GM18505 (cell line): Measurements from ENCODE around the gene NKIRAS1.

Experiments used
- ATAC-seq: cut with Tn5 transposase; IDR thresholded peaks from one replicate; pipeline ENCODE4 v1.9.1; 2021; ENCODE audit not compliant: unreplicated experiment
- POLR2A ChIP-seq: IDR thresholded peaks from 4 replicates; pipeline ENCODE4 v1.6.1; 2011; ENCODE audit warnings: borderline replicate concordance; ENCODE audit not compliant: insufficient read depth, insufficient read length; ENCODE audit errors: extremely low read depth

NKIRAS1 gene

DNA sequence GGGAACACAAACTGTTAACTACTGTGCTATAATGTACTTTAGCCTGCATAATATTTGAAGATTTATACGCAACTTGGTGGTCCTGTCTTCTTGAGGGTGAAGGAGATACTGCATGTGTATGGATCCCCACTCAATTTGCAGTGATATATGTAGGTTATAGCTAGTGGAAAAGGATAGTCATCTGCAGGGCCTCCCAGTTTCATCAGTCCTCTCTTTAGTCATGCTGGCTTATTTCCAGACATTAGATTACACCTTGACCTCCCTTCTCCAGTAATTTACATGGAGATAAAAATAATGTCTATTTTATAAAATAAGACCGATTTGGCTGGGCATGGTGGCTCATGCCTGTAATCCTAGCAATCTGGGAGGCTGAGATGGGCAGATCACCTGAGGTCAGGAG lies 32.0 kb upstream of the NKIRAS1 start:
- no peak for ATAC-seq
- no peak for TF ChIP-seq POLR2A

DNA sequence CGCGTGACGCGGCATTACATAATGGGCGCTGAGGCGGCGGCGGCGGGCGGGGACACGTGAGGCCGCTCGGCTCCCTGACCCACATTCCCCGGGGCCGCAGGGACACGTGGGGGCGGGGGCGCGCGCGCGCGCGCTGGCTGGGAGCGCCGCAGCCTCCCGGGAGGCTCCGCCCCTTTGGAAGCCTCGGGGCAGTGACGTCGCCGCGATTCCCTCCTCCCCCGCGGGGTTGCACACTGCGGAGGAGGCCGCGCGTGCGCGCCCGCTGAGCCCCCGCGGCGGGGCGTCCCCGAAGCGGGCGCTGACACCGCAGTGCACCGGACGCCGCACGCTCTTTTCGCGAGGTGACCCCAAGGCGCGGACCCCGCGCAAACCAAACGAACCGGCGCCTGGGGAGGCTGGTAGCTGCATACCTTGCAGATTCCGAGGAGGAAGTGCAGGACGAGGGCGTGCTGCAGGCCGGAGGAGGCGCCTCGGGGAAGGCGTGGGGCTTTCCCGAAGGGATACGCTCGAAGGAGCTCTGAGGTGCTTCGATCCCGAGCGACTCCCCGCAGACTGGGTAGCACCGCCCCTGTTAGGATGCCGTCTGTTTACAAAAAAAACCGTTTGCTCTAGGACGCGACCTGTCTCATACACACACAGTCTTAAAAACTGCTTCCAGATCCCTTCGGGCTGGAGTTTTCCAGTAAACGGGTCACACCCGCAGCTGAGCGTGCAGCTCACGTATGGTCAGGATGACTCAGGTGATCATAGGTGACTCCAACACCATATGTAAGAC lies 29.3 kb upstream of the NKIRAS1 start:
- ATAC-seq = peak; percentile 78
- TF ChIP-seq POLR2A = peak; percentile 43

DNA sequence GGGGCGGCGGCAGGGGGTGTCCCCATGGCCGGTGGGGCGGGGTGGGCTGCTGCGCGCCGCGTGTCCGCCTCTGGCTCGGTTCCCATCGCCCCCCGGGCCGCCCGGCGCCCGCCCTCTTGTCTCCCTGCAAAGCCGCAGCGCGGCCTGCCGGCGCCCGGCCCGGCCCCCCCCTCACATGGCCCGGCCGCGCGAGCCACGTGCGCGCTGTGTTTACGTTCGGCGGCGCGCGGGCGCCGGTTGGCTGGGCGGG lies 28.8 kb upstream of the NKIRAS1 start:
- no peak for ATAC-seq
- TF ChIP-seq POLR2A = peak; percentile 5

DNA sequence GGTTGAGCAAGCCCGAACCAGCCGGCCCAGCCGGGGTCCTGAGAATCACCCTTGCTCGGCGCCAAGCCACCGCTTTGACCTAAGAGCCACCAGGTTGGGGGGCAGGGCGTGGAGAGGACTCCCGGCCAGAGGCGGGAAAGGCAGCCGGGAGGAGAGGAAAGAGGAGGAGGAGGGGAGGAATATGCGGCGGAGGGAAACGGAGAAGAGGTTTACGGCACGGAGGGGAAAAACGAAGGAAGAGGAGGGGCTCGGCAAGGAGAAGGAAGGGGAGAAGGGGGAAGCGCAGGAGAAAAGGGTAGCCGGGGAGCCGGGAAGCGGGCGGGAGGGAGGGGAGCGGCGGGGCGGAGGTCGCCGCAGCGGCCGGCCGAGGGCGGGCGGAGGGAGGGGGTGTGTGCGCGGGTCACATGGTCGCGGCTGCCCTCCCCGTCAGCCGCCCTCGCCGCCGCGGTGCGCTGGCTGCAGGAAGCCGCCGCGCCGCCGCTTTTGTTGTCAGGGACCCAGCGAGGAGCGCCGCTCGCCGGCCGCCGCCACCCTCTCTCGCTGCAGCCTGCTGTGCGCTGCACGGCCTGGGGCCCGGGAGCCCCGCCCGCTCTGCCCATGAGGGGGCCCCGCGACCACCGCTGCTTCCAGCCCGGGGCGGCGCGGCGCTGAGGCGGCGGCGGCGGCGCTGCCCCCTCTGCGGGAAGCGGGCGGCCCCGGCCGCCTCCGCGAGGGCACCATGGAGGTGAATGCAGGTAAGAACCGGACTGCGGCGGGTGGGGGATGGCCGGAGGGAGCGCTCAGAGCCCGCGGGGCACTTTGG lies 28.3 kb upstream of the NKIRAS1 start, which contains the start of gene NR1D2:
NR1D2 (plus strand) TSS at position 426 of the 802 bp plus-strand sequence; CDS start at position 719, 293 bp downstream.
- TF ChIP-seq POLR2A = peak; percentile 47
- peak; percentile 58 for ATAC-seq

DNA sequence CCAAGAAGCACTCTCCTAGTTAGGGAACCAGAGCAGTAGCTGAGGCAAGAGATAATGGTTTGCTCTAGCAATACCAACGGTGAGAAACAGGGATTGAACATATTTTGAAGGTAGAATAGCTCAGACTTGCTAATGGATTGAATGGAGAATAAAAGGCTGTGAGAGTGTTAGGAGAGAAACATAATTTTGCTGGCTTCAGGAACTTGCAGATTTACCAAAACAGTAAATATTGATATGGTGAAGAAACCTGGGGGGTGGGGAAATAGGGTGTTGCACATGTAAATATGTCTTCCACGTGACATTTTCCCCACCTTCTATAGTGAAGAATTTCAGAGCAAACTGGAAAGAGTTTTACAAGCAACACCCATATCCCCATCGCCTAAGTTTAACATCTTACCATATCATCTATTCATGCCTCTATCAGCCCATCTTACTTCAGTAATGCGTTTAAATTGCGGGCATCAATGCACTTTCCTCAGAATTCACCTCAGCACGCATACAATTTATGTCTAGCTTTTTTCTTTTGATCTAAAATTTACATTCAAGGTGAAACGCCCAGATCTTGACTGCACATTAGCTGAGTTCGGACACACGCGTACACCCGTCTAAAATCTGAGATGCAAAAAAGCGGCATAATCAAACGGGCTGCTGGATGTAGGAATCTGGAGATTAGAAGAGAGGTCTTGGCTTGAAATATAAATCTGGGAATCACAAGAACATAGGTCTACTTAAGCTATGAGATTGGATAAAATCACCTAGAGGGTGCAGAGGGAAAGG lies 27.4 kb upstream of the NKIRAS1 start:
- no peak for TF ChIP-seq POLR2A
- ATAC-seq = no peak

DNA sequence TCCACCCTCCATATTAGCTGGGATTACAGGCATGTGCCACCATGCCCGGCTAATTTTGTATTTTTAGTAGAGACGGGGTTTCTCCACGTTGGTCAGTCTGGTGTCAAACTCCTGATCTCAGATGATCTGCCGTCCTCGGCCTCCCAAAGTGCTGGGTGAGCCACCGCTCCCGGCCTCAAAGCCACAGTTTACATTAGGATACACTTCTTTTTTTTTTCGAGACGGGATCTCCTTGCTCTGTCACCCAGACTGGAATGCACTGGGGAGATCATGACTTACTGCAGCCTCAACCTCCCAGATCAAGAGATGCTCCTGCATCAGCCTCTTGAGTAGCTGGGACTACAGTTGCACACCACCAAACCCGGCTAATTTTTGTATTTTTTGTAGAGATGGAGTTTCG lies 25.8 kb upstream of the NKIRAS1 start:
- TF ChIP-seq POLR2A = no peak
- no peak for ATAC-seq

DNA sequence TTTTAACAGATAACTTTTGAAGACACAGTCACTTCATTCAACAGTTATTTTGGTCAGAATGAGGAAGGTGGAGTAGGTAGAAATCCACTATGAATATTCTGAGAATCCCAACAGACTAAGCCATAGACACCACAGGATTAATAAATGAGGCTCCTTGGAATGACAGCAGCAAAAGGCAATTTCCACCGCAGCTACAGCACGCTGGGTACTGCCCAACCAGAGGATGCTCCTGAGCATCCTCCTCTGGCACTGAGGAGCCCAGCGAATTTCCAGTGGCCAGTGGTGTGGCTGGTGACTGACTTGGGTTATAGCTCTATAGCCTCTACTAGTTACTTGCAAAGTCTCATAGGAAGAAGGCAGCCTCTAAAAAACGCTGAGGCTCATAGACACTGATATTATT lies 24.6 kb upstream of the NKIRAS1 start:
- TF ChIP-seq POLR2A = no peak
- no peak for ATAC-seq

DNA sequence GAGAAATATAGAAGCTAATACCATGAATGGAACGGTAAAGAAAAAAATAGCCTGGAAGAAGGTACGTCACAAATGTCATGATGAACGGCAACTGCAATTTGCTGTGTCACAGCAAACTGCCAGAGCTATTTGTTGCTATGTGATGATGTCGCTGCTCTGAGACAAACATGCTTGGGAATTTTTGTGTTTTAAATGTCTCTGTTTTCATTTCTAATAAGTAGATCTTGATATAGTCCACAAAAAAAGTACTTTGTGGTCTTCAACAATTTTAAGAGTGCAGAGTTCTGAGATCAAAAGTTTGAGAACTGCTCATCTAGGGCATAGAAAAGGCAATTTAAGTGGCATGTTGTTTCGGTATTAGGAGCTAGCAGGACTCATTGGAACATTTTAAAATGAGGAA lies 24.0 kb upstream of the NKIRAS1 start:
- no peak for TF ChIP-seq POLR2A
- no peak for ATAC-seq

DNA sequence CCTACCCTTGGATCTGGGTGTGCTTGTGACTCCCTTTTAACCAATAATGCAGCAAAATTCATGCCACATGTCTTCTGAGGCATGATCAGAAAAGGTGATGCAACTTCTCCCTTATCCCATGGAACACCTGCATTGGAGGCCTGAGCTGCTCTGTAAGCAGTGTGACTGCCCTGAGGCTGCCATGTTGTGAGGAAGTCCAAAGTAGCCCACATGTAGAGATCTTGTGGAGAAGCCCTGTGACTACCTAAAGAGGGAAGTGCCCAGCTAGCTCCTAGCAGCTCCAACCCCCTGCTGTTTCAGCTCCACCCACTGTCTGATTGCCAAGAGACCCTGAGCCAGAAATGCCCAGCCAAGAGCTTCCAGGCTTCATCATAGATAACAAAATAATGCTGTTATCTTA lies 21.9 kb upstream of the NKIRAS1 start:
- no peak for TF ChIP-seq POLR2A

DNA sequence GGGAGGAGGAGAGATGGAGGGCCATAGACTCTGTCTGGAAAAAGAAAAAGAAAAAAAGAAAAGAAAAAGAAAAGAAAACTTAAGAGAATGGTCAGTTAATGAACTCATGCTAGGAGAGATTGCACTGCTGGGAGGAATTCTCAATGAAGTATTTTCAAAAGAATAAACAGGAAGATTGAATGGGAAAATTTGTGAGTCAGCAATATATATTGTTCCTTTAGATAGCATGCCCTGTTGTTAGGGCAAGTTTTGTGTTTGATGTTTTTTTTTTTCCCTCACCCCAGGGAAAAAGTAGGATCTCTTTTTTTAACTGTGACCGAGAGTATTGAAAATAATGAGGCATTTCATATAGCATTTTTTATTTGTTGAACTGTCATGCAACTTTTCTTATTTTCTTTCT lies 20.5 kb upstream of the NKIRAS1 start:
- TF ChIP-seq POLR2A = no peak

More for the DNA sequence above, 21.9 kb upstream of the NKIRAS1 start:
- ATAC-seq = no peak

DNA sequence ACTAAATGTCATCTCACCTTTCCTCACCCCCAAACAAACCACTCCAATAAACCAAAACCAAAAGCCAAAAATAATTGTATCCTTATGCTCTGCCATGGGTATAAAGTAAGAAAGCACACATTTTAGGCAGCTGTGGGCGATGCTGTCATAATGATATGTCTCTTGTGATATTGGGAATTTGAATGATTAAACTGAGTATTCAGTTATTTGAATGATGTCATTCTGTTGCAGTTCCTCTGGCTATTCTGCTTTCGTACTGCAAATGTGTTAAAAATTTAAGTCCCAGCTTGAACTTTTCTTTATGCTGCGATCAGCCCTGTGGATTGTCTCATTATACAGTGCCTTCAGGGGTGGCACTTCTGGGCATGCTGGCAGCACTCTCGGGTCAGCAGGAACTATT lies 17.5 kb upstream of the NKIRAS1 start:
- no peak for TF ChIP-seq POLR2A
- ATAC-seq = no peak

More for the DNA sequence above, 20.5 kb upstream of the NKIRAS1 start:
- no peak for ATAC-seq

DNA sequence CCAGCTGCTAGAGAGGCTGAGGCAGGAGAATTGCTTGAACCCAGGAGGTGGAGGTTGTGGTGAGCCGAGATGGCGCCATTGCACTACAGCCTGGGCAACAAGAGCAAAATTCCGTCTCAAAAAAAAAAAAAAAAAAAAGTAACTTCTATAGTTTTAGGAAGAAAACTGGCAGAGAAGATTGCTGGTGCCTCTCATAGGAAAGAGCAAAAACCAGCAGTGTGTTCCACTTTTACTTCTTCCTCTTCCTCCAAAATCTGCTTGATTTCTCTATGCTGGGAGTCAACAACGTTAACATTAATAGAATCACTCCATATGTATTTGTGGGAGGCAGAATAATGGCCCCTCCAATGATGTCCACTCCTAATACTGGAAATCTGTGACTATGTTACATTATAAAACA lies 15.8 kb upstream of the NKIRAS1 start:
- ATAC-seq = no peak
- TF ChIP-seq POLR2A = no peak

DNA sequence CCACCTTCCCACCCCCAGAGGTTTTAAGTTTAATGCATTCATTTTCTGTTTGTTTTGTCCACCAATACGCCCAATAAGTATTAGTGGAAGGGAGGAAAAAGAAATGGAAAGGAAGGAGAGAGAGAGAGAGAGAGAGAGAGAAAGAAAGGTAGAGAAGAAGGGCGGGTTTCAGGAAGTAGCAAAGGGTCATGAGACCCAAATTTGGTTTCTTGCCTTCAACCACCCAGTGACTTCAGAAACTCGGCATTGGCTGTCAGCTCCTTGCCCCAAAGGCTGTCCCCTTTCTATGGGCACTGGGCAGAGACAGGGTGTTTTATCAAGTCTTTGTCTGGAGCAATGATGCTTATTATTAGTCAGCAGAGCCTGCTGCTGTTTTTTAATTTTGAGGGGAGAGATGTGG lies 14.8 kb upstream of the NKIRAS1 start:
- TF ChIP-seq POLR2A = no peak
- ATAC-seq = no peak
